GM12878 (cell line): ENCODE measurements around the gene MT1G. TPM values are rescaled to one million over a fixed set of nuclear protein-coding genes. Genes with fewer than 3 reads are reported as not detected.

Experiments
- ATAC-seq: fragments of 200-7000 bp; cut with Tn5 transposase; 3 replicates; pipeline ENCODE4 v1.9.1; 2020; ENCODE audit warnings: mild to moderate bottlenecking, moderate library complexity
- BruUV-seq: library from RNA; stranded (reverse); fragments of 400-500 nt; replicated peaks from 2 replicates; lab custom pipeline; 2021; lab: Mats Ljungman, UMichigan
- CTCF ChIA-PET: fragments of 300-600 bp; sonication (Branson Sonifier 250); formaldehyde crosslinking; extraction: SDS; loops from one replicate; lab custom pipeline; 2021; ENCODE audit warnings: inconsistent platforms; lab: Yijun Ruan, JAX
- POLR2A ChIA-PET: fragments of 350-600 bp; formaldehyde crosslinking; extraction: SDS; loops from one replicate; lab custom pipeline; 2021; ENCODE audit warnings: inconsistent platforms; lab: Charles Lee
- RAD21 ChIA-PET: fragments of 300-600 bp; sonication (Branson Sonifier 250); formaldehyde crosslinking; loops from one replicate; lab custom pipeline; 2023; ENCODE audit warnings: antibody characterized with exemption; ENCODE audit not compliant: unreplicated experiment; lab: Charles Lee
- SMC1A ChIA-PET: fragments of 300-600 bp; sonication (Branson Sonifier 250); formaldehyde crosslinking; loops from one replicate; lab custom pipeline; 2023; ENCODE audit not compliant: unreplicated experiment, uncharacterized antibody; lab: Charles Lee
- DNase-seq: peaks from one replicate; pipeline ENCODE4 v3.0.0-alpha.2; 2011; ENCODE audit warnings: low read depth, low spot score
- FAIRE-seq: peaks from 3 replicates; lab custom pipeline; 2011; peaks lifted over from hg19 to GRCh38; lab: Jason Lieb, UNC
- H2AFZ ChIP-seq: 2 replicates; pipeline ENCODE4 v1.6.0; 2011; ENCODE audit warnings: low read depth, low read length, control low read depth; ENCODE audit not compliant: control insufficient read depth
- H3K27ac ChIP-seq: 2 replicates; pipeline ENCODE4 v1.5.1; 2011; ENCODE audit warnings: control low read depth; ENCODE audit not compliant: control insufficient read depth, insufficient read depth
- H3K27me3 ChIP-seq, 2 experiments: replicated peaks in 1 of 2; 2 replicates each; pipeline versions ENCODE4 v1.6.0 to v1.6.1; 2011; ENCODE audit warnings: low read length in 1 of 2; ENCODE audit not compliant: control insufficient read depth in 2 of 2, insufficient read depth in 2 of 2
- H3K36me3 ChIP-seq, 2 experiments: 2 replicates each; pipeline ENCODE4 v1.5.1; 2011; ENCODE audit warnings: low read length in 1 of 2; ENCODE audit not compliant: control insufficient read depth in 2 of 2, insufficient read depth in 2 of 2
- H3K4me1 ChIP-seq: 2 replicates; pipeline ENCODE4 v1.6.1; 2011; ENCODE audit warnings: mild to moderate bottlenecking, low read length, moderate library complexity, mixed read lengths; ENCODE audit not compliant: control insufficient read depth, insufficient read depth
- H3K4me2 ChIP-seq: 2 replicates; pipeline ENCODE4 v1.6.0; 2011; ENCODE audit warnings: control low read depth; ENCODE audit not compliant: control insufficient read depth, insufficient read depth
- H3K4me3 ChIP-seq: fragments of 200-600 bp; sonication (generic); 2 replicates; pipeline ENCODE4 v1.5.1; 2016
- H3K79me2 ChIP-seq: 2 replicates; pipeline ENCODE4 v1.6.0; 2011; ENCODE audit warnings: low read length; ENCODE audit not compliant: control insufficient read depth, insufficient read depth
- H3K9ac ChIP-seq: 2 replicates; pipeline ENCODE4 v1.8.0; 2011; ENCODE audit warnings: low read length, control low read depth, mixed read lengths; ENCODE audit not compliant: control insufficient read depth, insufficient read depth
- H3K9me3 ChIP-seq: replicated peaks from 3 replicates; pipeline ENCODE4 v1.5.1; 2011; ENCODE audit warnings: mild to moderate bottlenecking, low read length; ENCODE audit not compliant: control insufficient read depth, insufficient read depth
- H4K20me1 ChIP-seq: 2 replicates; pipeline ENCODE4 v1.6.0; 2011; ENCODE audit not compliant: control insufficient read depth, insufficient read depth
- HDGF ChIP-seq: fragments of 450-650 bp; IDR thresholded peaks from 2 replicates; pipeline ENCODE4 v1.6.1; 2016; ENCODE audit warnings: antibody characterized with exemption
- NFXL1 ChIP-seq: fragments of 450-650 bp; IDR thresholded peaks from 2 replicates; pipeline ENCODE4 v1.6.1; 2017; ENCODE audit warnings: antibody characterized with exemption, mild to moderate bottlenecking, borderline replicate concordance
- POLR2A ChIP-seq: IDR thresholded peaks from 2 replicates; pipeline ENCODE4 v1.6.1; 2011; ENCODE audit warnings: low read depth, mild to moderate bottlenecking, low read length
- POLR2AphosphoS5 ChIP-seq: IDR thresholded peaks from 2 replicates; pipeline ENCODE4 v1.6.1; 2011; ENCODE audit warnings: mild to moderate bottlenecking, low read length, inconsistent platforms
- RBBP5 ChIP-seq: fragments of 200-600 bp; sonication (generic); conservative IDR thresholded peaks from 2 replicates; pipeline ENCODE4 v1.6.1; 2016
- SPI1 ChIP-seq: IDR thresholded peaks from 2 replicates; pipeline ENCODE4 v1.6.1; 2011; ENCODE audit warnings: low read depth, mild to moderate bottlenecking, low read length, moderate library complexity, borderline replicate concordance; ENCODE audit not compliant: insufficient read depth
- SRF ChIP-seq, 2 experiments: IDR thresholded peaks; 2 replicates each; pipeline ENCODE4 v1.6.1; 2011; ENCODE audit warnings: low read depth in 2 of 2, low read length in 2 of 2, mild to moderate bottlenecking in 1 of 2, moderate library complexity in 1 of 2
- WGBS: methylation state at CpG from one replicate; pipeline ENCODE4 v1.1.6; 2016; ENCODE audit warnings: low lambda C conversion rate; ENCODE audit not compliant: insufficient replicate concordance, insufficient coverage; ENCODE audit errors: missing lambda C conversion rate; 5-methylcytosine and 5-hydroxymethylcytosine counted together
- in situ Hi-C: fragments of 300-500 bp; cut with MboI; formaldehyde crosslinking; loops from 9 replicates; pipeline ENCODE4 v1.14.3; 2018; ENCODE audit warnings: mixed read lengths
- intact Hi-C: fragments of 100-400 bp; cut with micrococcal nuclease; formaldehyde crosslinking; loops from one replicate; pipeline ENCODE4 v1.14.2; 2022; ENCODE audit not compliant: unreplicated experiment
- polyA plus RNA-seq, 11 experiments: library from polyadenylated mRNA; depleted of rRNA in 4 of 11; unstranded in 6 of 11; stranded (reverse) in 5 of 11; fragments of >200 nt; fragmentation: Nextera tagmentation in 4 of 11; fragmentation: Illumina TruSeq in 1 of 11; extraction: Ambion mirVana in 4 of 11; extraction: Trizol in 1 of 11; gene quantifications; 1 replicate in 1 of 11; 2 replicates in 10 of 11; pipeline versions ENCODE4 v1.2.1 to v1.2.3, GENCODE V29; 2011 to 2016; ENCODE audit warnings: inconsistent platforms in 2 of 11, missing spikeins in 2 of 11, low read depth in 1 of 11
- total RNA-seq, 4 experiments: library from RNA; depleted of rRNA in 3 of 4; stranded (reverse); fragments of >200 nt in 3 of 4; fragmentation: Illumina TruSeq in 1 of 4; extraction: Trizol in 1 of 4; gene quantifications; 2 replicates each; pipeline versions ENCODE4 v1.2.1 to v1.2.3, GENCODE V29; 2013 to 2021
- TF ChIP-seq, protein P1 (sequence below): IDR thresholded peaks from 2 replicates; pipeline ENCODE4 v1.6.1; 2011; ENCODE audit warnings: borderline replicate concordance, low read depth, mild to moderate bottlenecking, moderate library complexity, low read length; ENCODE audit not compliant: insufficient read depth, poor library complexity, severe bottlenecking
- TF ChIP-seq, protein P2 (sequence below): fragments of 450-650 bp; IDR thresholded peaks from 2 replicates; pipeline ENCODE4 v1.6.1; 2014; ENCODE audit warnings: mild to moderate bottlenecking

The MT1G gene
- total and polyA plus RNA-seq, 10 of the 15 experiments (the other 5 are each of a cell fraction or from before 2014, with no cell fraction given): 1.2 to 9.1 (median 4.6) TPM

DNA sequence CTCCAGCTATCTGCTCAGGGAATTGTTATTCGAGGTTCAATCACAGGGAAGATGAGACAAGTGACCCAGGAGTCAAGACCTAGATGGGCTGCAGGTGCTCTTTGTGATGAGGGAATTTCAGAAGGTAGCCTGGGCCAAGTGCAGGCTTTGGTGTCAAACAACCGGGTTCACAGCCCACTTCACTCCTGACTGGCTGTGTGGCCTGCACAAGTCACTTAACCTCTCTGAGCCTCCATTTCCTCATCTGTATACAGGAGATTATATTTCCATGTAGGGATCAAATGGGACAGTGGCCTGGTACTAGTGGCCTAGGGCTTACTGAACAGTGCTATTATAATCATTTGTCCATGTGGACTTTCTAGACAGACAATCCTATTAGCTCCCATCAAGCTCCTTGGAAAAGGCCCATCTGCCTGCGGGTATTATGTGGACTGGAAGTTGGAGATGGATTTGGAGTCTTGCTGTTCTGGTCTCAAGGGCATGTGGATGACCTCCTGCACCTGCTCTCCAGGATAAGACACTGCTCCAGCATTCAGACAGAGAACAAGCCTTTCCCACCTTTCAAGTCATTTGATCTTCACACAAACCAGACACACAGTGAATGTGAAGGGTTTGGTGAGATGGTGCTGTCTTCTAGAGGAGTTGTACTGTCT lies 11.3 kb upstream of the MT1G start:
- Histone ChIP-seq H3K4me2 (no peak overlapping the region), H3K4me1 (peaks cover 12% of the 10 kb centered on the region), H3K27me3 (no peaks in the 10 kb centered on the region; a peak in 2 of 4 replicates), H3K9ac (no peak overlapping the region), H3K4me3 (no peak overlapping the region), H3K9me3 (no peaks in the 10 kb centered on the region), H3K27ac (no peak overlapping the region), H3K36me3 (no peaks in the 10 kb centered on the region), H3K79me2 (no peaks in the 10 kb centered on the region), H4K20me1 (no peaks in the 10 kb centered on the region), H2AFZ (no peak overlapping the region)
- 29% methylated on average over 3 of the region's 3 CpGs for WGBS
- DNase-seq (no peak), FAIRE-seq (no peak), ATAC-seq (no peak)
- in situ Hi-C loops: loop anchor here (25.0 kb wide), 1 partner anchor 742 kb away; no protein-coding TSS in a partner anchor
- no TSS peak for BruUV-seq
- ChIA-PET RAD21 (no interaction called here), CTCF (interaction anchor here (1.5 to 1.8 kb wide), 2 partner anchors 23 to 69 kb away, joined by 3 to 5 read pairs; no protein-coding TSS in a partner anchor), POLR2A (interaction anchor here (1.5 kb wide), 1 partner anchor 23 kb away, joined by 3 read pairs; no protein-coding TSS in a partner anchor), SMC1A (interaction anchor here (1.0 kb wide), 1 partner anchor 132 kb away, joined by 3 read pairs; no protein-coding TSS in a partner anchor)
- intact Hi-C loops: no loop called here
- no peak for TF ChIP-seq POLR2AphosphoS5
- TF ChIP-seq, protein P1, sequence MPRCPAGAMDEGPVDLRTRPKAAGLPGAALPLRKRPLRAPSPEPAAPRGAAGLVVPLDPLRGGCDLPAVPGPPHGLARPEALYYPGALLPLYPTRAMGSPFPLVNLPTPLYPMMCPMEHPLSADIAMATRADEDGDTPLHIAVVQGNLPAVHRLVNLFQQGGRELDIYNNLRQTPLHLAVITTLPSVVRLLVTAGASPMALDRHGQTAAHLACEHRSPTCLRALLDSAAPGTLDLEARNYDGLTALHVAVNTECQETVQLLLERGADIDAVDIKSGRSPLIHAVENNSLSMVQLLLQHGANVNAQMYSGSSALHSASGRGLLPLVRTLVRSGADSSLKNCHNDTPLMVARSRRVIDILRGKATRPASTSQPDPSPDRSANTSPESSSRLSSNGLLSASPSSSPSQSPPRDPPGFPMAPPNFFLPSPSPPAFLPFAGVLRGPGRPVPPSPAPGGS: no peak
- no peak for TF ChIP-seq NFXL1

DNA sequence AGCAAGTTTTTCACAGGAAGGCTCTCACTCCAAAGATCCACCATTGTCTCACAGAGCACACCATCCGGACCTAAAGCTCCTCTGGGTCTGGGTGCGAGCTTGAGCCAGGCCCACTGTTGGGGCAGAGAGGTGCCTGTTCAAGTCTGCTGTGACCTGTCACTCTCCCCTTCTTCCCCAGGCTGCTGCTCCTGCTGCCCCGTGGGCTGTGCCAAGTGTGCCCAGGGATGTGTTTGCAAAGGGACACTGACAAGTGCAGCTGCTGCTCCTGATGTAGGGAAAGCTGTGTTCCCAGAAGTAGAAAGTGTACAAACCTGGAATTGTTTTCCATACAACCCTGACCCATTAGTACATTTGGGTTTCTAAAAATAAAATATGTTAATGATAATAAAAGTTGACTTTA lies 9.6 kb upstream of the MT1G start:
- no peaks in the 10 kb centered on the region for H3K36me3 ChIP-seq
- POLR2A ChIA-PET: no interaction called here
- H3K27ac ChIP-seq: no peak overlapping the region
- DNase-seq (no peak), FAIRE-seq (no peak), ATAC-seq (no peak)
- intact Hi-C loops: no loop called here
- peaks cover 6% of the 10 kb centered on the region for H3K4me1 ChIP-seq
- CTCF ChIA-PET: interaction anchor here (2.7 kb wide), 1 partner anchor 24 kb away, joined by 15 read pairs; no protein-coding TSS in a partner anchor
- H3K9me3 ChIP-seq: no peaks in the 10 kb centered on the region
- SMC1A ChIA-PET: no interaction called here
- BruUV-seq: no TSS peak
- peaks cover 0 to 4% of the 10 kb centered on the region in 2 experiments; a peak in 3 of 4 replicates for H3K27me3 ChIP-seq
- RAD21 ChIA-PET: interaction anchor here (1.2 kb wide), 1 partner anchor 24 kb away, joined by 3 read pairs; no protein-coding TSS in a partner anchor
- H3K4me3 ChIP-seq: no peak overlapping the region
- no peak overlapping the region for H2AFZ ChIP-seq
- H3K79me2 ChIP-seq: no peaks in the 10 kb centered on the region
- WGBS: 42% methylated on average over 3 of the region's 3 CpGs
- H3K9ac ChIP-seq: no peak overlapping the region
- no peak overlapping the region for H3K4me2 ChIP-seq
- in situ Hi-C loops: loop anchor here (25.0 kb wide), 1 partner anchor 740 kb away; no protein-coding TSS in a partner anchor
- no peaks in the 10 kb centered on the region for H4K20me1 ChIP-seq
- TF ChIP-seq, protein P2, sequence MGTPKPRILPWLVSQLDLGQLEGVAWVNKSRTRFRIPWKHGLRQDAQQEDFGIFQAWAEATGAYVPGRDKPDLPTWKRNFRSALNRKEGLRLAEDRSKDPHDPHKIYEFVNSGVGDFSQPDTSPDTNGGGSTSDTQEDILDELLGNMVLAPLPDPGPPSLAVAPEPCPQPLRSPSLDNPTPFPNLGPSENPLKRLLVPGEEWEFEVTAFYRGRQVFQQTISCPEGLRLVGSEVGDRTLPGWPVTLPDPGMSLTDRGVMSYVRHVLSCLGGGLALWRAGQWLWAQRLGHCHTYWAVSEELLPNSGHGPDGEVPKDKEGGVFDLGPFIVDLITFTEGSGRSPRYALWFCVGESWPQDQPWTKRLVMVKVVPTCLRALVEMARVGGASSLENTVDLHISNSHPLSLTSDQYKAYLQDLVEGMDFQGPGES: no peak
- TF ChIP-seq RBBP5 (no peak), HDGF (no peak), POLR2A (no peak), SPI1 (no peak), SRF (IDR thresholded peaks at IDR 0.05; ENCODE audit: low read depth in 2 of 2, low read length in 2 of 2) (no peak)
